Activated T-cell treated with anti-CD3 and anti-CD28 coated beads for 4 hours (primary cell): ENCODE data around the gene MYO1E.
"Not testable (repeated sequence)": the region's sequence is repeated elsewhere in the genome, so short reads cannot be mapped to it uniquely, and the experiment has no call there.

Experiments used
- DNase-seq: peaks from one replicate; pipeline ENCODE4 v3.0.0-alpha.2; 2020

Gene MYO1E

DNA sequence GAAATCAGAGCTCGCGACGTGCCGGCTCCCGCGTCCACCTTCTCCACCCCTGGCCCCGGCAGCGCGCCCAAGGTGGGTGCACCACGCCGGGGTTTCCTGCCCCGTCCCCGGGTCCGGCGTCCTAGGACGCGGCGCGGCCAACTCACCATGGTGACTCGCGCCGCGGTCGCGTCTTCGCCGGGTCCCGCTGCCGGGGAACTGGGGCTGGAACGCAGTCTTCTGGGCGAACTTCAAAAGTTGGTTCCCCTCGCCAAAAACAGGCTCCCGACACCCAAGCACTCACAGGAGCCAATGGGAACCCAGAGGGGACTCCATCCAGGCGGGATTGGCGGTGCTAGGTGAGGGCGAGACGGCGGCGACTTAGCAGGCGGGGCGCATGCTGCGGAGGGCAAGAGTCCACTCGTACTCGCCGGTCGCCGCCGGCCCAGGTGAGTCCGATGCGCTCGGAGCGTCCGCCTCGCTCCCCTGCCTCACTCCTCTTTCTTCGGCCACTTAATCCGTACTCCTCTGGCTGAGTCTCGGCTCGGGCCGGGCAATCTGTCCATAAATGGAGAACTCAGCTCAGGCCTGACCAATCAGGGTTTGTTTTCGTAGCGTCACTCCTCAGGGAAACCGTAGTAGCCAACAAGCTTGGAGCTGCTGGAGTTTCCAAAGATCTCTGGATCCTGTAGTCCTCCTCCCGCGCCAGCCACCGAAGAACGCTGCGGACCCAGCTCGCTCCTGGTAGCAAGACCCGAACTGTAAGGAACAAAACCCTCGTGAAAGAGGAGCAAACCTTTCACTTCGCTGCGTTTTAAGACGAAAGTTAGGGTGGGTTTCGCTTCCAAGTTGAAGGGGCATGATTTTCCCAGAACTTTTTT lies at the start of gene MYO1E:
MYO1E (minus strand) TSS at position 520 of the 860 bp plus-strand sequence; CDS start at position 149, 371 bp downstream.
- no peak for DNase-seq

DNA sequence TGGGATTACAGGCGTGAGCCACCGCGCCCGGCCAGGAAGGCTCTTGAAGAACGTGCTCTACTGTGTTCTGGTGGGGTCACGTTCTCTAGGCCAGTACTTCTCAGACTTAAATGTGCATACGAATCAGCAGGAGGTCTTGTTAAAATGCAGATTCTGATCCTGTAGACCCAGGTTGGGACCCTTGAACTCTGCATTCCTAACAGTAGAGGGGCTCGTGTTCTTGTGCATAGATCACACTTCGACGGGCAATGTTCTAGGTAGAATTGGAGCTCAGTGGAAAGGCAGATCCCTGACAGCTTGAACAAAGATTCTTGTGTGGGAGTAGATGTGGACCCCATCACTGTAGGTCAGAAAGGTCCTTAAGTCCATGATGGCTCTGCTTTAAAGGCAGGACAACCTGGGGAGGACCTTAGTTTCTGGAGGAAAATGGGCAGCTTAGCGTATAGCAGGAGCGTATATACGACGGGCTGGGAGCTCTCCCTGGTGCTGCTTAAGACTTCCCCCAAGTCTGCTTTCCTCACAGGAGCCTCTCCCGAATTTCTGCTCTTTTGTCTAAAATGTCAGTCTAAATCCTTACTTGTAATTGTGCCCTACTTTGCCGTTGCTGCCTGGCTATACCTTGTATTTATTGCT lies 48.4 kb upstream of the MYO1E start:
- no peak for DNase-seq

DNA sequence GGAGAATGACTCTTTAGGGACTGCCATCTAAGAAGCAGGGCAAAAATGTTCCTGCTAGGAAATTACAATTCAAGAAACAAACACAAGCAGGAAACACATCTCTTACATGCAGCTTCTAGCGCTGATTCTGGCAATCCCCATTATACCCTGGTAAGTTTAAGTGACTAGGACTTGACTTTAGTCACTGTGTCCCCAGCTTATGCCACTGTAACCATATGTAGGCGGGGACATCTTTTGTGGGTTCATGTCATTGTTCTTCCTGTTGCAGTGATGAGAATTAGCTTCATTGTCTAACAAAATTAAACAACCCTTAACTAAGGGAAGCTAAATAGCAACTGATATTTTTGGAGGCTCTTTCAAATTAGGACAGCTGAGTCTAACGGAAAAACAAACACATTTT lies 47.4 kb upstream of the MYO1E start:
- DNase-seq = no peak

DNA sequence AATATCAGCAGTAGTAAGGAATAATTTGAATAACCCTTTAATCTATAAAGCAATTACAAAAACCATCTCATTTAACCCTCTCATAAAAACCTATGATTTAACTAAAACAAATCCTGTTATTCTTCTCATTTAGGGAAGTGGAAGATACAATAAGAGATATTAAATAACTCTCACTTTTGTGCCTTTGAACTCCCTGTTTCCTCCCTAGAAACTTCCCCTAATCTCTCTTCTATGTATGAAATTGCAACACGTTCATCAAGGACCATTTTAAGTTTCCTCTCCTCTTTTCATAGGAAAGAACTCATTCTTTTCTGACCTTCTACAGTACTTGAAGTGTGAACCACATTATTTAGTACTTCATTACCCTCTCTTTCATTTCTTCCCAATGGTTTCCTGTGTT lies 46.5 kb upstream of the MYO1E start:
- no peak for DNase-seq

DNA sequence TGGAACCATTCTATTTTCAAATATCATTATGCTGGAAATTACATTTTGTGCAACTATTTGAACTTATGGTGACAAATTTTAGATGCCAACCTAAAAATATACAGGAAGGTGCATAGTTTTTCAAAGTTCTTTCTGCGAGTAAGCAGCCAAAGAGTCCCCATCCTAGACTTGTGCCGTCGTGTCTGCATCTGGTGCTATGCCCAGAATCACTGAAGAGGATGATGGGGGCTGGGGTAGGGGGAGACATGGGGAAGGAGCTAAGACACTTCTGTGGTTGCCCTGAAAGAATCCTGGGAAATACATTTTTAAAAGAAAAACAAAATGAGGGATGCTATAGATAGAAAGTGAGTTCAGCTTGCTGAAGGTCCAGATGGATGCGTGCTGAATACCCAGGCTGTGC lies 44.1 kb upstream of the MYO1E start:
- DNase-seq = no peak

DNA sequence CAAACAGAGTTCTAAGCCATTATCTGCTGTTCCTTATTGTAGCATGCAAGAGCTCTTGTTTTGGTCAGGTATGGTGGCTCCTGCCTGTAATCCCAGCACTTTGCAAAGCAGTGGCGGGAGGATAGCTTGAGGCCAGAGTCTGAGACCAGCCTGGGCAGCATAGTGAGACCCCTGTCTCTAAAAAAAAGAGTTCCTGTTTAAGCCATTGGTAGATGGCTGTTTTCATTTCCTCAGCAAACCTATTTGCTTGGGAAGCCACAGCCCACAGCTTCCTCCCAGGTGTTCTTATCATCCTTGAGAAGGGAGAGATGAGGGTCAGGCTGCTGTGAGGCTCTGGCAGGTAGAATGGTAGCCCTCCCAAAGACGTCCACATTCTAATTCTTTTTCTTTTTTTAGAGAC lies 40.9 kb upstream of the MYO1E start:
- DNase-seq = no peak

DNA sequence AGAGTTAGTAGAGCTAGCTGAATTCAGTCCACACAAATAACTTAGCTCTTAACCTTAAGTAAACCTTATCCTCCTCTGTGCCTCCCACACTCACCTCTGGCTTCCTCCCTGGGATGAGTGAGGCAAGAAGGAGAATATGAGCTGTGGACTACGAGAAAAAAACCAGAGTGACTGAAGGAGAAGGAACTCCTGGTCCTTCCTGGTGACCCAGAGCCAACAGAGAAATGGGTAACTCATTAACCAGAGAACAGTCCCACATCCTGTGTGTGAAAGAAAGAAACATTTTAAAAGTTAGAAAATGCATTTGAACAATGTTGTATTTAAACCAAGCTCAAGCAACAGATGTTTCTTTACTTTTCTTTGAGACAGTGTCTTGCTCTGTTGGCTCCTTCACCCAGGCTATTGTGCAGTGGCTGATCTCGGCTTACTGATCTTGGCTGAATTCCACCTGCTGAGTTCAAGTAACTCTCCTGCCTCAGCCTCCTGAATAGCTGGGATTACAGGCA lies 37.8 kb upstream of the MYO1E start:
- DNase-seq = no peak

DNA sequence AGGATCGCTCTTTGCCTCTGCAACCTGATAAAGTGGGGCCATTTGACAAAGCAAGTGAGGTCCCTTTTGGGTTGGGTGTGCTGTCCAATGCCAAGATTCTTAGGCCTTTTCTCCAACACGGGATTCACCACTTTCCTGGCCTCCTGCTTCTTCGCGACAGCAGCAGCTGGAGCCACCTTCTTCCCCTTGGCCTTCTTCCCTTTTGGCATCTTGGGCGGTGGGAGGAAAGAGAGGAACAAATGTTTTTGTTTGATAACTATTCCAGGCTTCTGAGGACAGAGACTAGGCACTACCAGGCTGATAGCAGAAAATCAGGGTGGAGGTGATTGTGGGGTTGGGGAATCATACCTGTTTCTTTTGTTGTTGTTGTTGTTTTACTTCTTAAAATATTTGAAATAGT lies 35.3 kb upstream of the MYO1E start:
- DNase-seq = no peak

DNA sequence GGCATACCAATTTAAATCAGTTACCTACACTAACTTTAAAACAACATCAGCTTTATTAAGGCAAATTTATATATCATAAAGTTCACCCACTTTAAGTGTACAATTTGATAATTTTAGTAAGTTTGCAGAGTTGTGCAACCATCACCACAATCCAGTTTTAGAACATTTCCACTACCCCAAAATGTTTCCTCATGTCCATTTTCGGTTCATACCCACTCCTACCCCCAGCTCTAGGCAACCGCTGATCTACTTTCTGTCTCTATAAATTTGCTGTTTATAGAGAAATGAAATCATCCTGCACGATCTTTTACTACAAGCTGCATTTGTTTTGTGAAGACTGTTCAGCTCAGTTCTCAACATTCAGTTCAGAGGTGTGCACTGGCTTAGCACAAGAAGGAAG lies 33.8 kb upstream of the MYO1E start:
- DNase-seq = no peak

DNA sequence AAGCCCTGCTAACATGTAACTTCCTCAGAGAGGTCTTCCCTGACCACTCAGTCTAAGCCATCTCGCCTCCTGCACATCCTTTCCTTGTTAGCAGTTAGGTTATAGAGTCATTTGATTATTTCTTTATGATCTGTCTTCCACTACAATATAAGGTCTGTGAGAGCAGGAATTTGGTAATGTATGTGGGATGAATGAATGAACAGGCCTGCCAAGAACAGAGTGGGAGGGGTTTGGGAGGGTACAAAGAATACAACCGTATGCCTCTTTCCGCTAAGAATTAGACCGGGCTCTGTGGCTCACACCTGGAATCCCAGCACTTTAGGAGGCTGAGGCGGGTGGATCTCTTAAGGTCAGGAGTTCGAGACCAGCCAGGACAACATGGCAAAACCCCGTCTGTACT lies 32.4 kb upstream of the MYO1E start:
- no peak for DNase-seq

DNA sequence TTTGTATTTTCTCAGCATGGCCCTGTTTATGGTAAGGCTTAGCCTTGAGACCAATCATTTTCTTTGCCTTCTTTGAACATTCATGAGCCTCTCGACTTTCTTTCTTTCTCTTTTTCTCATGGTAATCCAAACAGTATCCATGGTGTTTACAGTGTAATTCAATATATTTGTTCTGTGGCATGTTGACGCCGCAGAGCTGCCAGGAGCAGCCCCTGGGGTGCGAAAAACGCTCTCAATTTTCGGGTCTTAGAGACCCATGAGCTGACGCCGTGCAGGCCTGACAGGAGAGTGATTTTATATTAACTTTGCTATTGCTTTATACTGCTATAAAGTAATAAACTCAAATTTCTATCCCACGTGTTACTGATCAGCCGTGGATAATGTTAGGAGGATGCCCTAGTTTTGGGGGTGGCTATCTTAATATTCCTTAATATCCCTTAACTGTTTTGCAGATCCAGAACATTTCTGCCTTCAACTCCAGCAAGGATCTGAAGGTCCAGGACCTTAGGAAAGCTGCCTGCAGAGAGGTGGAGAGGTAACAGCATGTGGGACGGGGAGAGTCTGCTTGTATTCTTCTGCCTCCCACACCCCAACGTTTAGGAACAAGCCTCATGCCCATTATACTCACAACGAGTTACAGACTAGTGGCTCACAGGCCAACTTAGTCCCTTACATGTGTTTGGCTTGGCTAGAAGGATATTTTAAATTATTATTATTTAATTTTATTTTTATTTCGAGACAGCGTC lies 29.3 kb upstream of the MYO1E start:
- DNase-seq = no peak

DNA sequence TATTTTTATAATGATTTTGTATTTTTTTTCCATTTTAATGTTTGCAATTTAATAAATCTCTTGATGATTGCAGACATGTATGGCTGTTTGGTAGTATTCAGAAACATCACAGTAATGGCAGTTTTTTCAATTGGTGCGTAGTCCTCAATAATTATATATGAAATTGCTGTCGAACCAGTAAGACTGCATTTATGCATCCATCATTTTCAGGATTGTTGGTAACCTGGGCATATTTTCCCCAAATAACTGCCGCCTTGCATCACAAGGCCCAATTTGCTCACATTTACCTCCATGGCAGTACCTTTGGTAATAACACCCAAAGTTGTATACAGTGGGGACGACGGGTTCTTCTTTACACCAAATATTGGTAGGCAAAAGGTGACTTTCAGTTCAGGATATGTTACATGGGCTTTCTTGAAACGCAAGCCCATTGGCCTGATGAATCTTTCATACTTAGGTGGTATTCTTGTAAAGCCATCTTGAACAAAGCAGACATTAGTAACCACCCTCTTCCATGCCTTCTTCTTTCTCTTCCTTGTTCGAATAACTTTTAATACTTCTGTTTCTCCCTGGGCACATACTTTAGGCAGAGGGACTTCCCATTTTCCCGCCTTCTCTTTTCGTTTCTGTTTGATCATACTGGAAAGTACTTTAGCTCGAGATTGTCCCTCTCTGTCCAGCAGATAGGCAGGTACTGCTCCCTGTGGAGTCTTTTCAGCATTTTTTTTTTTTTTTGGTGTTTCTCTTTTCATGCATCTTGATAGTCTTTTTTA lies 28.6 kb upstream of the MYO1E start:
- not testable (repeated sequence) for DNase-seq

DNA sequence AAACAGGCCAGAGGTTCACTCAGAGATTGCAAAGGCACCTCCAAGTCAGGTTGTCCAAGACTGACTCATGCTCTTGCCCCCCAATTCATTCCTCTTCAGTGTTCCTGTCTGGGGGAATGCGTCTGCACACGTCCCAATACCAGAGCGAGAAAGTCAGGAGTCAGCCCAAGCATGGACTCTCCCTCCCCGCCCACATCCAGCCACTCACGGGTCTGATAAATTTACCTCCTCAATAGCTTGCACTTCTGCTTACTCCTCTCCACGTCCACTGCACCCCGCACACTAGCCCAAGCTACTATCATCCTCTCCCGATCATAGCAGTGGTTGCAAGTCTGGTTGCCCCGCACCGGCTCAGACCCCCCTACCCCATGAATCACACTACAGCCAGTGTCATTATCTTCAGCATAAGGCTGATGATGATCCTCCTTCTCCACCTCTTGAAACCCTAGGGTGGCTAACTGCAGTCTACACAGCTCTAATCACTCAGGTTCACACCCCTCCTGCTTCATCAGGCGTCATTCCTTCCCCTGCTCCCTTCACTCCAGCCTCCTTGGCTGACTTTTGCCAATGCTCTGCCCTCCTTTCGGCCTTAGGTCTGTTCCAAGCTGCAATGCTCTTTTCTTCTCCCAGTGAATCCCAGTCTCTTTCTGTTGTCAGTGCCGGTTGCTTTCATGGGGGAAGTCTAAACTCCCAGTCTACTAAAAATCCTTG lies 27.6 kb upstream of the MYO1E start:
- DNase-seq = no peak

DNA sequence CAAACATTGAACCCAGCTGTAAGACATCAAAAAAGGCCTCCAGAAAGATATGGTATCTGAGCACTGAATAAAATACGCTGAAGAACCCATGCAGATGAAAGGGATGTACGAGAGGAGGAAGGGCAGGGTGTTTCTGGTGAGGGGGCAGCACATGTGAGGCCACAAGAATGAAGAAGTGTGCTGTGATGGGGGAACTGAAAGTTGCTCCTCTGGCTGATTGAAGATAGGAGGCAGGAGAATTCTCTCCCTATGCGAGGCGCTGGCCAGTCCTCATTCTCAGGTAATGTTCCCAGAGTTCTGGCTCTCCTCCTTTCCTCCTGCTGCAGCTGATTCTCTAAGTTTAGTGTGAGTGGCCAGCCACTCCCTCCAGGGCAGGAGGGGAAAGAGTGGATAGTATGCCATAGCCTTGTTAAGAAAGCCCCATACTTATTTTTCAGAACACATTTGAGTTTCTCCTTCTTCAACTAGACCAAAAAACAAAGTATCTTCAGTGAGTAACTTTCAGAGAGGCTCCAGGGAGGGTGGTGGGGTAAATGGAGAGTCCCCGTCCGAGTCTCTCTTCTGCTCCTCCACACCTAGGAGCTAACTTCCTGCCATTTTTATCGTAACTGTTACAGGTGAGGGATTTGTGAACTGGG lies 26.9 kb upstream of the MYO1E start:
- DNase-seq = no peak

DNA sequence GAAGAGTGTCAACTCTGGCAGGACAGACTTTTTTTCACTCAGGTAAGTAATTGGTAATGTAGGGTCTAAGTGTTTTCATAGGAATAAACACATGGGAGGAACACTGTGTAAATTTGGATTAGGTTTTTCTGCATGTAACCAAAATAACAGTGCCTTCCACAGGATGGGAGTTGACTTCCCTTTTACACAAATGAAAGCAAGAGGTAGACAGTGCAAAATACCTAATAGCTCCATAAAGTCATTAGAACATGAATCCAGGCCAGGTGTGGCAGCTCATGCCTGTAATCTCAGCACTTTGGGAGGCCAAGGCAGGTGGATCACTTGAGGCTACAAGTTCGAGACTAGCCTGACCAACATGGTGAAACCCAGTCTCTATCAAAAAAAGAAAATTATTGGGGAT lies 25.5 kb upstream of the MYO1E start:
- no peak for DNase-seq

DNA sequence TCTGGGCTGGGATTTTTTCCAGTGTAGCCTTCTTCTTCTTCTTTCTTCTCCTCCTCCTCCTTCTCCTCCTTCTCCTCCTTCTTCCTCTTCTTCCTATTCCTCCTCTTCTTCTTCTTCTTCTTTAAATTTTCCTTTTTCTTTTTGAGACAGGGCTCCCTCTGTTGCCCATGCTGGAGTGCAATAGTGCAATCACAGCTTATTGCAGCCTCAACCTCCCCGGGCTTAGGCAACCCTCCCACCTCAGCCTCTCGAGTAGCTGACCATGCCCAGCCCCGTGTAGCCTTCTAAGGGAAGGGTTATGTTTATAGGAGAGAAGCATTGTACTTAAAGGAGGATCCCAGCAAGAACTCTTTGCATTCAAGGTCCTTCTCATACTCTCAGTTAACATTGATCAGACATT lies 24.0 kb upstream of the MYO1E start:
- DNase-seq = no peak

DNA sequence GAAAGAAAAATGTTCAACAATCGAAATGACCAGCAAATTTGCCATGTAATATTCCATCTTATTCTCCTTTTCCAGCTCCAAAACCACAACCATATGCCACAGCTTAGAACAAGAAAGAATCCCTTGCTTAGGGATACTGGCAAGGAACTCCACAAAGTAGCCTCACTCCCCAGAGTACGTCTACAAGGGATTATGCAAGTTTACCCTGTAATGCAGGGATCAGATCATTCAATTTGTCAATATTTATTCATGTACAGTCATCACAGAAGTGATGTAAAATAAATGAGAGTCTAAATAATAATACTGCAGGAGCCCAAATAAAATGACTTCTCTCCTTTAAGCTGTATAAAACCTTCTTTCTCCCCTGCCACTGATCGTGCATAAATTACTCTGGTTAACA lies 23.5 kb upstream of the MYO1E start:
- no peak for DNase-seq

DNA sequence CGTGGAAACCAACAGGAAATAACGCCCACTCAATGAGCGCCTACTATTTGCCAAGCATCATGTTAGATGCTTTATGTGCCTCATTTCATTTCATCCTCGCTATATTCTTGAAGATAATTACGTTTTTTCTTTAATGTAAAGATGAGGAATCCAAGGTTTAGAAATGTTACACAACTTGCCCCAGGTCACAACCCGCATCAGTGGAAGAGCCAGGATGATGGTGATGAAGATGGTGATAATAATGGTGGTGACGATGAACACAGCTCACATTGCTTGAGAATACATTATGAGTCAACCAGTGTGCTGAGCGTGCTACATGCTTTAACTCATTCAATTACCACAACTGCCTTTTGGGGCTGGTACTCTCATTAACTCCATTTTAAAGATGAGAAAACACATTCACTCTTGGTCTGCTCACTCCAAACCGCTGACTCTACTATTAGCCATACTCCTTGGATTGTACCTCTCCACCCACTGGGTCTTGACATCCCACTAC lies 21.5 kb upstream of the MYO1E start:
- DNase-seq = no peak

DNA sequence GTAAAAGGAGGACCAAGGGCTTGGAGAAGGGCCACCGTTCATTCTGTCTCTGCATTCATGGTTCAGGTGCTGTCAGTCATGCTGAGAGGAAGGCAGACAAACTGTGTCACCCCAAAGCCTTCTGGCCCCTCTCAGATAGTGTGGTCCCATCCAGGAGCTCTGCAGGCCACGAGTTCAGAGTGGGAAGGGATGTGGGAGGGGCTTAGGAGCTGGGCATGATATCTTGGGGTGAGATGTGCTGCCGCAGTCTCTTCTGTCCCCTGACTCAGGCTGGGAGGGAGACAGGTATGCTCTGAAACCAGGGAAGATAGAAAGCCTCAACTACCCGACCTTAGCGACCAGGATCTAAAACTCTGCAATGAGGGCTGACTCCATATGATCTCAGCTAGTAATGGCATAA lies 19.6 kb upstream of the MYO1E start:
- DNase-seq = no peak

DNA sequence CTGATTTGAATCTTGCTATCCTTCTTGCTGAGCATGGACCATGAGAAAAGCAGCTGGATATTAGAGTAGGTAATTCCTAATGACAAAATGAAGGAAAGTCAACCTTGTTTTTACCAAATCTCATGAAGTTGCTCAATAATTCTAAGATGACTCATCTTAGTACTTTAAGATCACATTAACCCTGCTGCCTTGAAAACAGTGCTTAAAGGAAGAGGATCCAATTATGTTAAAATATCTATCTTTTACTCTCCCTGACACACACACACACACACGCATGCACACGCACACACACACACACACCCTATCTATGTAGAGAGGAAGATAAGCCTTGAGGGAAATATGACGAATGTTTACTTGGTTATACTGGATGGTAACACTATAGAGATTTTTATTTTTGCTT lies 16.0 kb upstream of the MYO1E start:
- DNase-seq = no peak

DNA sequence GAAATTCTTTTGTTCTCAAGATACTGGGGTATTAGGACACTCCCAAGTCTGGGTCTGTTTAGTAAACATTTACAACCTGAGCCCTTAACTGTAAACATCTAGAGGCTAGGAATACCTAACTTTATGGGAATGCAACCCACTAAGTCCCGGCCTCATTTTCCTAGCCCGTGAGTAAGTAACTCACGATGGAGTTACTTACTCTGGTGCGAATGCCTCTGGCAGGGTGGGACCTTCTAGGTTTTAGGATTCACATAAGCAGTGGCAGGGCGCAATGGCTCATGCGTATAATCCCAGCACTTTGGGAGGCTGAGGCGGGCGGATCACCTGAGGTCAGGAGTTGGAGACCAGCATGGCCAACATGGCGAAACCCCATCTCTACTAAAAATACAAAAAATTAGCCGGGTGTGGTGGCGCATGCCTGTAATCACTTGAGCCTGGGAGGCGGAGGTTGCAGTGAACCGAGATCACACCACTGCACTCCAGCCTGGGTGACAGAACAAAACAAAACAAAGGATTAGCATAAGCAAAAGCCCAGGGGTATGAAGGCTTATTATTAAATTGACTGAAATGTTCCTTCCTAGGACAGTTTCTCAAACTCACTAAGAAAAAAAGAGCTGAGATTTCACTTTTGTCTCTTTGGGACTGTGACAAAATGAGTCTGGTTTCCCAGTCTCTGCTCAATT lies 14.7 kb upstream of the MYO1E start:
- not testable (repeated sequence) for DNase-seq
